H1 (cell line): ENCODE measurements around the gene OR5L1. TPM values are rescaled to one million over a fixed set of nuclear protein-coding genes. Genes with fewer than 3 reads are reported as not detected.

ENCODE experiments used
- CTCF ChIA-PET: fragments of 300-600 bp; sonication (Branson Sonifier 250); formaldehyde crosslinking; loops from one replicate; lab custom pipeline; 2021; ENCODE audit not compliant: partially characterized antibody; lab: Charles Lee
- POLR2A ChIA-PET: fragments of 300-600 bp; sonication (Branson Sonifier 250); formaldehyde crosslinking; loops from one replicate; lab custom pipeline; 2021; ENCODE audit warnings: inconsistent platforms; ENCODE audit not compliant: partially characterized antibody; lab: Charles Lee
- DNase-seq, 2 experiments: peaks; one replicate each; pipeline versions ENCODE4 v3.0.0 to v3.0.0-alpha.2; 2010 to 2022; ENCODE audit warnings: low spot score in 2 of 2, low read depth in 1 of 2, mixed read lengths in 1 of 2
- FAIRE-seq: peaks from 2 replicates; lab custom pipeline; 2011; peaks lifted over from hg19 to GRCh38; lab: Jason Lieb, UNC
- H2AFZ ChIP-seq: 2 replicates; pipeline ENCODE4 v1.8.1; 2012; ENCODE audit warnings: low read length, inconsistent platforms
- H2AK5ac ChIP-seq: 2 replicates; pipeline ENCODE4 v1.6.1; 2013; ENCODE audit warnings: low read depth, low read length
- H2BK120ac ChIP-seq: replicated peaks from 2 replicates; pipeline ENCODE3; 2013; ENCODE audit warnings: low read depth, low read length, inconsistent platforms
- H2BK12ac ChIP-seq: 2 replicates; pipeline ENCODE4 v1.6.1; 2013; ENCODE audit warnings: low read depth, low read length
- H2BK15ac ChIP-seq: 2 replicates; pipeline ENCODE4 v1.6.1; 2013; ENCODE audit warnings: low read length
- H2BK20ac ChIP-seq: 2 replicates; pipeline ENCODE4 v1.6.1; 2013; ENCODE audit warnings: low read length
- H2BK5ac ChIP-seq: 2 replicates; pipeline ENCODE4 v1.6.1; 2013; ENCODE audit warnings: low read depth, low read length
- H3K14ac ChIP-seq: 2 replicates; pipeline ENCODE4 v1.6.1; 2013; ENCODE audit warnings: inconsistent platforms; ENCODE audit not compliant: insufficient read length
- H3K18ac ChIP-seq: 2 replicates; pipeline ENCODE4 v1.6.1; 2013; ENCODE audit warnings: low read length; ENCODE audit errors: extremely low read depth
- H3K23ac ChIP-seq: 2 replicates; pipeline ENCODE4 v1.6.1; 2013; ENCODE audit warnings: inconsistent platforms; ENCODE audit not compliant: insufficient read length
- H3K23me2 ChIP-seq: 2 replicates; pipeline ENCODE4 v1.6.1; 2013; ENCODE audit warnings: low read depth, low read length
- H3K27ac ChIP-seq: 2 replicates; pipeline ENCODE4 v1.6.1; 2011; ENCODE audit warnings: low read depth, low read length, inconsistent platforms
- H3K27me3 ChIP-seq, 4 experiments: replicated peaks in 1 of 4; 1 replicate in 1 of 4; 2 replicates in 3 of 4; pipeline versions ENCODE4 v1.6.1 to v1.8.1; 2011 to 2013; ENCODE audit warnings: low read length in 3 of 4, mild to moderate bottlenecking in 3 of 4, inconsistent platforms in 2 of 4, mixed read lengths in 2 of 4, moderate library complexity in 1 of 4; ENCODE audit not compliant: control insufficient read depth in 3 of 4, insufficient read depth in 3 of 4; ENCODE audit errors: extremely low read depth in 1 of 4
- H3K36me3 ChIP-seq, 4 experiments: 2 replicates each; pipeline versions ENCODE4 v1.6.1 to v1.8.1; 2011 to 2013; ENCODE audit warnings: mild to moderate bottlenecking in 4 of 4, low read length in 3 of 4, moderate library complexity in 2 of 4, control low read depth in 1 of 4, inconsistent platforms in 1 of 4; ENCODE audit not compliant: insufficient read depth in 4 of 4, control insufficient read depth in 2 of 4
- H3K4ac ChIP-seq: replicated peaks from 2 replicates; pipeline ENCODE3; 2013; ENCODE audit warnings: low read length, low read depth, mixed read lengths, inconsistent platforms; ENCODE audit not compliant: insufficient read length
- H3K4me1 ChIP-seq, 4 experiments: replicated peaks in 1 of 4; 1 replicate in 1 of 4; 2 replicates in 3 of 4; pipeline versions ENCODE4 v1.6.1 to v1.8.1; 2011 to 2013; ENCODE audit warnings: low read length in 3 of 4, inconsistent platforms in 2 of 4, mixed read lengths in 1 of 4; ENCODE audit not compliant: insufficient read depth in 4 of 4, control insufficient read depth in 3 of 4
- H3K4me2 ChIP-seq, 2 experiments: 2 replicates each; pipeline versions ENCODE4 v1.6.1 to v1.8.1; 2011 to 2013; ENCODE audit warnings: low read depth in 2 of 2, low read length in 2 of 2, control low read depth in 1 of 2, inconsistent platforms in 1 of 2, mild to moderate bottlenecking in 1 of 2; ENCODE audit not compliant: insufficient read depth in 1 of 2
- H3K4me3 ChIP-seq, 4 experiments: fragments of 200-600, 300-600 bp in 1 of 4; sonication (generic), shearing (Covaris generic), sonication (Bioruptor Twin) in 1 of 4; 2 replicates each; pipeline versions ENCODE4 v1.5.1 to v1.8.1; 2011 to 2016; ENCODE audit warnings: low read length in 4 of 4, low read depth in 3 of 4, control low read depth in 2 of 4, inconsistent platforms in 2 of 4, mild to moderate bottlenecking in 2 of 4, mixed read lengths in 1 of 4, moderate library complexity in 1 of 4; ENCODE audit not compliant: insufficient read depth in 2 of 4; ENCODE audit errors: extremely low read depth in 1 of 4
- H3K56ac ChIP-seq: replicated peaks from 2 replicates; pipeline ENCODE3; 2013; ENCODE audit warnings: low read depth, mild to moderate bottlenecking, mixed read lengths, low read length, inconsistent platforms; ENCODE audit not compliant: insufficient read length
- H3K79me1 ChIP-seq: 2 replicates; pipeline ENCODE4 v1.6.1; 2013; ENCODE audit warnings: low read depth, low read length, control low read depth
- H3K79me2 ChIP-seq, 2 experiments: 2 replicates each; pipeline versions ENCODE4 v1.6.1 to v1.8.1; 2012 to 2013; ENCODE audit warnings: low read length in 2 of 2, mild to moderate bottlenecking in 2 of 2, inconsistent platforms in 1 of 2; ENCODE audit not compliant: insufficient read depth in 2 of 2, control insufficient read depth in 1 of 2
- H3K9ac ChIP-seq, 4 experiments: replicated peaks in 1 of 4; 1 replicate in 1 of 4; 2 replicates in 3 of 4; pipeline versions ENCODE4 v1.6.1 to v1.8.1; 2011 to 2013; ENCODE audit warnings: low read depth in 3 of 4, low read length in 3 of 4, control low read depth in 2 of 4, mild to moderate bottlenecking in 2 of 4, moderate library complexity in 2 of 4, inconsistent platforms in 1 of 4; ENCODE audit errors: extremely low read depth in 1 of 4
- H3K9me3 ChIP-seq, 2 experiments: 2 replicates each; pipeline versions ENCODE4 v1.6.1 to v1.8.1; 2012 to 2013; ENCODE audit warnings: mild to moderate bottlenecking in 2 of 2, moderate library complexity in 2 of 2, control low read depth in 1 of 2, inconsistent platforms in 1 of 2, low read depth in 1 of 2, low read length in 1 of 2, mixed read lengths in 1 of 2; ENCODE audit not compliant: insufficient read depth in 2 of 2
- H4K20me1 ChIP-seq, 2 experiments: replicated peaks in 1 of 2; 2 replicates each; pipeline versions ENCODE3 to v1.8.1; 2011 to 2013; ENCODE audit warnings: inconsistent platforms in 2 of 2, low read length in 2 of 2, mild to moderate bottlenecking in 1 of 2; ENCODE audit not compliant: insufficient read depth in 2 of 2, control insufficient read depth in 1 of 2
- H4K5ac ChIP-seq: 2 replicates; pipeline ENCODE4 v1.6.1; 2013; ENCODE audit warnings: low read length, low read depth, mixed read lengths, inconsistent platforms; ENCODE audit not compliant: insufficient read length
- H4K8ac ChIP-seq: 2 replicates; pipeline ENCODE4 v1.8.0; 2013; ENCODE audit warnings: mild to moderate bottlenecking, moderate library complexity, low read length, inconsistent platforms; ENCODE audit not compliant: insufficient read depth; ENCODE audit errors: extremely low read depth
- H4K91ac ChIP-seq: replicated peaks from 2 replicates; pipeline ENCODE3; 2013; ENCODE audit warnings: low read length, mixed read lengths, inconsistent platforms; ENCODE audit not compliant: insufficient read length
- ATF3 ChIP-seq: IDR thresholded peaks from 2 replicates; pipeline ENCODE4 v1.6.1; 2011; ENCODE audit warnings: low read depth, mild to moderate bottlenecking, low read length; ENCODE audit not compliant: insufficient read depth
- GABPA ChIP-seq: IDR thresholded peaks from 2 replicates; pipeline ENCODE4 v1.6.1; 2011; ENCODE audit warnings: mild to moderate bottlenecking, low read length, moderate library complexity, borderline replicate concordance; ENCODE audit not compliant: insufficient read depth
- GTF2F1 ChIP-seq: IDR thresholded peaks from 2 replicates; pipeline ENCODE4 v1.6.1; 2012; ENCODE audit warnings: low read depth, low read length, improper control_type of control experiment, borderline replicate concordance
- KDM4A ChIP-seq: IDR thresholded peaks from one replicate; pipeline ENCODE4 v1.7.1; 2012; ENCODE audit warnings: low read depth, mild to moderate bottlenecking, moderate library complexity, low read length, inconsistent platforms; ENCODE audit not compliant: severe bottlenecking
- POLR2A ChIP-seq, 2 experiments: IDR thresholded peaks; 1 replicate in 1 of 2; 2 replicates in 1 of 2; pipeline ENCODE4 v1.6.1; 2011; ENCODE audit warnings: low read depth in 2 of 2, low read length in 2 of 2, mild to moderate bottlenecking in 2 of 2; ENCODE audit errors: control extremely low read depth in 1 of 2
- WGBS, 2 experiments: shearing (Covaris generic) in 1 of 2; methylation state at CpG; one replicate each; pipeline versions ENCODE4 v1.1.6 to v1.1.7; 2013 to 2015; ENCODE audit warnings: low lambda C conversion rate in 2 of 2, mixed read lengths in 2 of 2, inconsistent platforms in 1 of 2, low coverage in 1 of 2, missing lambda C conversion rate in 1 of 2; ENCODE audit not compliant: insufficient replicate concordance in 2 of 2, insufficient coverage in 1 of 2, insufficient read length in 1 of 2; ENCODE audit errors: extremely low coverage in 1 of 2, missing lambda C conversion rate in 1 of 2; 5-methylcytosine and 5-hydroxymethylcytosine counted together
- polyA plus RNA-seq, 7 experiments: library from polyadenylated mRNA; depleted of rRNA in 3 of 7; stranded (reverse) in 5 of 7; unstranded in 2 of 7; fragments of >200 nt in 5 of 7; fragments of 200-250 nt in 2 of 7; gene quantifications; 1 replicate in 5 of 7; 2 replicates in 1 of 7; 4 replicates in 1 of 7; pipeline versions ENCODE4 v1.2.1 to v1.2.3, GENCODE V29; 2011 to 2013; ENCODE audit warnings: missing spikeins in 2 of 7, mixed read lengths in 2 of 7
- total RNA-seq: library from RNA; stranded (reverse); fragmentation: NEBNext Ultra II Directional; extraction: Animal tissue kit (Norgen Biotek cat#: 25700); gene quantifications from 2 replicates; pipeline ENCODE4 v1.2.1, GENCODE V29; 2021

Gene OR5L1
- total and polyA plus RNA-seq, 2 of the 8 experiments (the other 6 are each of a cell fraction or from before 2014, with no cell fraction given): not detected

GRCh38 chr11:55838452-55838851, 27.3 kb downstream of the OR5L1 start, which contains the start of gene OR5D16:
TSS of gene OR5D16 (plus strand) at chr11:55838752. CDS start at chr11:55838752, 0 bp downstream.
- Histone ChIP-seq H3K4me3 (no peak within 1 kb of the TSS), H2AK5ac (no peak within 1 kb of the TSS), H3K27me3 (no peaks in the 10 kb centered on the region), H2BK5ac (no peak within 1 kb of the TSS), H3K4me2 (no peak within 1 kb of the TSS), H3K27ac (no peak within 1 kb of the TSS), H3K18ac (no peak within 1 kb of the TSS), H3K9ac (no peak within 1 kb of the TSS), H4K5ac (no peak within 1 kb of the TSS), H3K9me3 (peaks cover 47 to 52% of the 10 kb centered on the region in 2 experiments), H3K23ac (no peak within 1 kb of the TSS), H4K8ac (no peak within 1 kb of the TSS), H3K56ac (no peak within 1 kb of the TSS), H2BK20ac (no peak within 1 kb of the TSS), H3K23me2 (no peaks in the 10 kb centered on the region), H3K14ac (no peak within 1 kb of the TSS), H3K79me2 (no peaks in the 10 kb centered on the region), H3K4ac (no peak within 1 kb of the TSS), H4K20me1 (no peaks in the 10 kb centered on the region), H4K91ac (no peak within 1 kb of the TSS), H2BK120ac (no peak within 1 kb of the TSS), H3K36me3 (no peaks in the 10 kb centered on the region), H2BK15ac (no peak within 1 kb of the TSS), H2AFZ (no peak within 1 kb of the TSS), H2BK12ac (no peak within 1 kb of the TSS), H3K79me1 (no peaks in the 10 kb centered on the region), H3K4me1 (no peaks in the 10 kb centered on the region)
- WGBS, 2 experiments: 66% methylated on average over 3 of the region's 3 CpGs; no CpG with 5 or more reads in 1 of the 2 experiments
- FAIRE-seq (no peak), DNase-seq (no peak)
- CTCF ChIA-PET: no interaction called here
- POLR2A ChIA-PET: no interaction called here
- no peak for TF ChIP-seq KDM4A
- no peak for TF ChIP-seq ATF3
- TF ChIP-seq GABPA: no peak
- TF ChIP-seq POLR2A (IDR thresholded peaks at IDR 0.05; ENCODE audit: control extremely low read depth in 1 of 2, low read depth in 2 of 2, low read length in 2 of 2): no peak
- TF ChIP-seq GTF2F1: no peak
